Heart left ventricle (tissue), 13 donors: ENCODE measurements around the gene TMEM120A.

Experiments
- POLR2A ChIP-seq, 2 donors: fragments of 450-650 bp; IDR thresholded peaks; one replicate each; pipeline ENCODE4 v1.6.1; 2017; ENCODE audit warnings: antibody characterized with exemption in 2 of 2, mild to moderate bottlenecking in 2 of 2, moderate library complexity in 2 of 2
- TF ChIP-seq, protein P1 (sequence below), 12 donors: fragments of 200-600 bp; sonication (generic) in 4 of 12; IDR thresholded peaks; one replicate each; pipeline versions ENCODE4 v1.5.0 to v1.8.0; 2018 to 2022; ENCODE audit warnings: antibody characterized with exemption in 12 of 12, mild to moderate bottlenecking in 5 of 12
- donor health status: ischemic (EF 13 %, LVEDD 7.1; RV severe dilation, severe dysfunction).
- donor health status: DM: no; HTN: yes; CAD: no.
- donor health status: DM: no; HTN: no; CAD: no.
- donor health status: ischemic (EF 25% LVEDD 6.9; RV normal size, moderate dysfunction).
- donor health status: ischemic (EF 25% LVEDD 5.7; RV mildly dilated, moderate dysfunction).
- donor health status: ischemic (EF 35%, LVEDD 5.7; RV mildly dilated, moderate dysfunction).
- donor health status: nonischemic (EF 11% LVEDD 7.7; RV severe dilation, severe dysfunction).
- donor health status: DM: yes; HTN: yes; CAD: no.
- donor health status: PGD.
- donor health status: ischemic (EF 29% LVEDD 5.4; RV normal size, mild dysfunction).
- donor health status: nonischemic (EF 23%, LVEDD 6.1; RV moderate dilation, normal function).

DNA sequence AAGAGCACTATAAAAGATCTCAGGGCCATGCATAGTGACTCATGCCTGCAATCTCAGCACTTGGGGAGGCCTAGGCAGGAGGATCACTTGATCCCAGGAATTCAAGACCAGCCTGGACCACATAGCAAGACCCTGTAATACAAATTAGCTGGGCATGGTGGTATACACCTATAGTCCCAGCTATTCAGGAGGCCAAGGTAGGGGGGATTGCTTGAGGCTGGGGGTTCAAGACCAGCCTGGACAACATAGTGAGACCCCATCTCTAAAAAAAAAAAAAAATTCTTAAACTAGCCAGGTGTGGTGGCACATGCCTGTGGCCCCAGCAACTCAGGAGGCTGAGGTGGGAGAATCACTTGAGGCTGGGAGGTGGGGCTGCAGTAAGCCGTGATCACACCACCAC, 37.6 kb upstream of the TMEM120A start:
- no peak for TF ChIP-seq POLR2A (IDR thresholded peaks at IDR 0.05)
- TF ChIP-seq, protein P1, sequence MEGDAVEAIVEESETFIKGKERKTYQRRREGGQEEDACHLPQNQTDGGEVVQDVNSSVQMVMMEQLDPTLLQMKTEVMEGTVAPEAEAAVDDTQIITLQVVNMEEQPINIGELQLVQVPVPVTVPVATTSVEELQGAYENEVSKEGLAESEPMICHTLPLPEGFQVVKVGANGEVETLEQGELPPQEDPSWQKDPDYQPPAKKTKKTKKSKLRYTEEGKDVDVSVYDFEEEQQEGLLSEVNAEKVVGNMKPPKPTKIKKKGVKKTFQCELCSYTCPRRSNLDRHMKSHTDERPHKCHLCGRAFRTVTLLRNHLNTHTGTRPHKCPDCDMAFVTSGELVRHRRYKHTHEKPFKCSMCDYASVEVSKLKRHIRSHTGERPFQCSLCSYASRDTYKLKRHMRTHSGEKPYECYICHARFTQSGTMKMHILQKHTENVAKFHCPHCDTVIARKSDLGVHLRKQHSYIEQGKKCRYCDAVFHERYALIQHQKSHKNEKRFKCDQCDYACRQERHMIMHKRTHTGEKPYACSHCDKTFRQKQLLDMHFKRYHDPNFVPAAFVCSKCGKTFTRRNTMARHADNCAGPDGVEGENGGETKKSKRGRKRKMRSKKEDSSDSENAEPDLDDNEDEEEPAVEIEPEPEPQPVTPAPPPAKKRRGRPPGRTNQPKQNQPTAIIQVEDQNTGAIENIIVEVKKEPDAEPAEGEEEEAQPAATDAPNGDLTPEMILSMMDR (IDR thresholded peaks at IDR 0.05) = no peak
